SK-N-SH treated with all-trans-retinoic acid at 6 μM for 48 hours (cell line): ENCODE results near the gene ZBTB46.

Experiments
- ARNTL ChIP-seq: fragments of 450-650 bp; formaldehyde crosslinking; IDR thresholded peaks from 2 replicates; pipeline ENCODE4 v1.5.0; 2020; ENCODE audit warnings: low read depth, mild to moderate bottlenecking, moderate library complexity, borderline replicate concordance
- CSDC2 ChIP-seq: fragments of 250-450 bp; sonication (Bioruptor Pico); IDR thresholded peaks from 2 replicates; pipeline ENCODE4 v1.5.0; 2020; ENCODE audit warnings: mild to moderate bottlenecking, moderate library complexity
- PATZ1 ChIP-seq: fragments of 250-450 bp; sonication (Bioruptor Pico); IDR thresholded peaks from 2 replicates; pipeline ENCODE4 v1.8.0; 2020; ENCODE audit warnings: mild to moderate bottlenecking, moderate library complexity, borderline replicate concordance
- PPARA ChIP-seq: fragments of 250-450 bp; sonication (Bioruptor Pico); IDR thresholded peaks from 2 replicates; pipeline ENCODE4 v1.5.0; 2020; ENCODE audit warnings: mild to moderate bottlenecking, borderline replicate concordance
- SNAI2 ChIP-seq: fragments of 250-450 bp; sonication (Bioruptor Pico); IDR thresholded peaks from 2 replicates; pipeline ENCODE4 v1.5.0; 2020; ENCODE audit warnings: mild to moderate bottlenecking, moderate library complexity
- TCF4 ChIP-seq: fragments of 250-450 bp; sonication (Bioruptor Pico); IDR thresholded peaks from 2 replicates; pipeline ENCODE4 v1.8.0; 2021; ENCODE audit warnings: mild to moderate bottlenecking, moderate library complexity, borderline replicate concordance
- TSHZ2 ChIP-seq: fragments of 250-450 bp; sonication (Bioruptor Pico); IDR thresholded peaks from 2 replicates; pipeline ENCODE4 v1.5.0; 2020; ENCODE audit warnings: mild to moderate bottlenecking, moderate library complexity
- ZC3H10 ChIP-seq: fragments of 250-450 bp; sonication (Bioruptor Pico); IDR thresholded peaks from 2 replicates; pipeline ENCODE4 v1.5.1; 2021; ENCODE audit warnings: mild to moderate bottlenecking, moderate library complexity
- ZFP30 ChIP-seq: fragments of 450-650 bp; formaldehyde crosslinking; IDR thresholded peaks from 2 replicates; pipeline ENCODE4 v1.5.0; 2022; ENCODE audit warnings: mild to moderate bottlenecking, moderate library complexity
- ZNF70 ChIP-seq: fragments of 450-650 bp; formaldehyde crosslinking; IDR thresholded peaks from 2 replicates; pipeline ENCODE4 v1.5.0; 2020; ENCODE audit warnings: mild to moderate bottlenecking, moderate library complexity
- ZNF8 ChIP-seq: fragments of 450-650 bp; formaldehyde crosslinking; IDR thresholded peaks from 2 replicates; pipeline ENCODE4 v1.5.0; 2020; ENCODE audit warnings: mild to moderate bottlenecking, moderate library complexity
- TF ChIP-seq, protein P1 (sequence below): fragments of 250-450 bp; sonication (Bioruptor Pico); IDR thresholded peaks from 2 replicates; pipeline ENCODE4 v1.5.1; 2020; ENCODE audit warnings: low read depth, mild to moderate bottlenecking, moderate library complexity

- no peak for TF ChIP-seq ZC3H10 (CRISPR knock-in tag)
- no peak for TF ChIP-seq PPARA (CRISPR knock-in tag)
- TF ChIP-seq, protein P1, sequence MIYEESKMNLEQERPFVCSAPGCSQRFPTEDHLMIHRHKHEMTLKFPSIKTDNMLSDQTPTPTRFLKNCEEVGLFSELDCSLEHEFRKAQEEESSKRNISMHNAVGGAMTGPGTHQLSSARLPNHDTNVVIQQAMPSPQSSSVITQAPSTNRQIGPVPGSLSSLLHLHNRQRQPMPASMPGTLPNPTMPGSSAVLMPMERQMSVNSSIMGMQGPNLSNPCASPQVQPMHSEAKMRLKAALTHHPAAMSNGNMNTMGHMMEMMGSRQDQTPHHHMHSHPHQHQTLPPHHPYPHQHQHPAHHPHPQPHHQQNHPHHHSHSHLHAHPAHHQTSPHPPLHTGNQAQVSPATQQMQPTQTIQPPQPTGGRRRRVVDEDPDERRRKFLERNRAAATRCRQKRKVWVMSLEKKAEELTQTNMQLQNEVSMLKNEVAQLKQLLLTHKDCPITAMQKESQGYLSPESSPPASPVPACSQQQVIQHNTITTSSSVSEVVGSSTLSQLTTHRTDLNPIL (CRISPR knock-in tag), result no peak
- TF ChIP-seq PATZ1 (CRISPR knock-in tag), result no peak
- TF ChIP-seq SNAI2 (CRISPR knock-in tag), result no peak
- TF ChIP-seq TSHZ2 (CRISPR knock-in tag), result no peak
- no peak for TF ChIP-seq ZNF8 (CRISPR knock-in tag)
- TF ChIP-seq ZNF70 (CRISPR knock-in tag), result no peak
- TF ChIP-seq ARNTL (CRISPR knock-in tag), result no peak
- TF ChIP-seq ZFP30, result no peak
- no peak for TF ChIP-seq TCF4 (CRISPR knock-in tag)
- no peak for TF ChIP-seq CSDC2 (CRISPR knock-in tag)
Observed at GRCh38 chr20:63768591-63769515, 62.2 kb downstream of the ZBTB46 start.
